Endothelial cell of umbilical vein (primary cell): Measurements from ENCODE around the gene CEP162. TPM values are rescaled to one million over a fixed set of nuclear protein-coding genes. Genes with fewer than 3 reads are reported as not detected.

Experiments
- BruUV-seq: library from RNA; stranded (reverse); fragments of 400-500 nt; replicated peaks from 2 replicates; lab custom pipeline; 2021; lab: Mats Ljungman, UMichigan
- CTCF ChIA-PET: fragments of 300-600, 350-600 bp; sonication (Branson Sonifier 250); formaldehyde crosslinking; loops from one replicate; lab custom pipeline; 2021; ENCODE audit warnings: antibody characterized with exemption, inconsistent platforms; lab: Charles Lee
- POLR2A ChIA-PET: fragments of 300-600, 350-600 bp; sonication (Branson Sonifier 250); formaldehyde crosslinking; loops from one replicate; lab custom pipeline; 2021; ENCODE audit warnings: antibody characterized with exemption, inconsistent platforms; lab: Charles Lee
- DNase-seq: peaks from one replicate; pipeline ENCODE4 v3.0.0-alpha.2; 2011; ENCODE audit warnings: low read depth, low spot score
- FAIRE-seq: peaks from 2 replicates; lab custom pipeline; 2011; peaks lifted over from hg19 to GRCh38; lab: Jason Lieb, UNC
- H2AFZ ChIP-seq: 2 replicates; pipeline ENCODE4 v1.6.0; 2012; ENCODE audit warnings: low read depth, low read length, control low read depth, inconsistent platforms
- H3K27ac ChIP-seq: 2 replicates; pipeline ENCODE4 v1.5.1; 2011; ENCODE audit warnings: low read depth, mild to moderate bottlenecking, control low read depth, low read length, moderate library complexity; ENCODE audit not compliant: insufficient read depth
- H3K27me3 ChIP-seq, 2 experiments: 2 replicates each; pipeline versions ENCODE4 v1.6.0 to v1.6.1; 2011; ENCODE audit warnings: low read length in 2 of 2, mixed read lengths in 1 of 2; ENCODE audit not compliant: control insufficient read depth in 2 of 2, insufficient read depth in 2 of 2
- H3K36me3 ChIP-seq, 2 experiments: 2 replicates in 1 of 2; 3 replicates in 1 of 2; pipeline ENCODE4 v1.5.1; 2011; ENCODE audit warnings: low read length in 2 of 2, mild to moderate bottlenecking in 1 of 2, moderate library complexity in 1 of 2; ENCODE audit not compliant: control insufficient read depth in 2 of 2, insufficient read depth in 2 of 2; ENCODE audit errors: extremely low read depth in 1 of 2
- H3K4me1 ChIP-seq: 3 replicates; pipeline ENCODE4 v1.5.1; 2011; ENCODE audit warnings: mild to moderate bottlenecking, low read length; ENCODE audit not compliant: control insufficient read depth, insufficient read depth; ENCODE audit errors: extremely low read depth
- H3K4me2 ChIP-seq: 2 replicates; pipeline ENCODE4 v1.6.1; 2011; ENCODE audit warnings: low read length, control low read depth, mixed read lengths; ENCODE audit not compliant: insufficient read depth
- H3K4me3 ChIP-seq, 3 experiments: fragments of 200-600 bp in 1 of 3; sonication (generic), shearing (Covaris generic) in 1 of 3; replicated peaks in 1 of 3; 2 replicates each; pipeline ENCODE4 v1.5.1; 2011 to 2016; ENCODE audit warnings: control low read depth in 3 of 3, low read length in 3 of 3, mild to moderate bottlenecking in 2 of 3, inconsistent platforms in 1 of 3, low read depth in 1 of 3, moderate library complexity in 1 of 3; ENCODE audit not compliant: insufficient read depth in 1 of 3
- H3K79me2 ChIP-seq: 2 replicates; pipeline ENCODE4 v1.6.0; 2012; ENCODE audit warnings: low read length, inconsistent platforms; ENCODE audit not compliant: control insufficient read depth, insufficient read depth
- H3K9ac ChIP-seq: replicated peaks from 2 replicates; pipeline ENCODE3; 2011; ENCODE audit warnings: low read length, control low read depth; ENCODE audit not compliant: insufficient read depth; ENCODE audit errors: extremely low read depth
- H3K9me1 ChIP-seq: replicated peaks from 3 replicates; pipeline ENCODE4 v1.6.0; 2011; ENCODE audit warnings: mild to moderate bottlenecking, low read length; ENCODE audit not compliant: control insufficient read depth, insufficient read depth; ENCODE audit errors: extremely low read depth
- H3K9me3 ChIP-seq: replicated peaks from 2 replicates; pipeline ENCODE4 v1.5.1; 2012; ENCODE audit warnings: low read length, inconsistent platforms; ENCODE audit not compliant: control insufficient read depth, insufficient read depth
- H4K20me1 ChIP-seq: replicated peaks from 2 replicates; pipeline ENCODE3; 2011; ENCODE audit warnings: mild to moderate bottlenecking, low read length; ENCODE audit not compliant: control insufficient read depth, insufficient read depth; ENCODE audit errors: extremely low read depth
- EZH2 ChIP-seq: IDR thresholded peaks from 2 replicates; pipeline ENCODE4 v1.6.1; 2012; ENCODE audit warnings: borderline replicate concordance, low read depth, mild to moderate bottlenecking, moderate library complexity, low read length, inconsistent platforms; ENCODE audit not compliant: severe bottlenecking
- GATA2 ChIP-seq: IDR thresholded peaks from 2 replicates; pipeline ENCODE4 v1.7.0; 2011; ENCODE audit warnings: low read depth, mild to moderate bottlenecking, moderate library complexity, mixed read lengths, low read length; ENCODE audit not compliant: insufficient read length, insufficient read depth
- POLR2A ChIP-seq: IDR thresholded peaks from 2 replicates; pipeline ENCODE4 v1.6.1; 2012; ENCODE audit warnings: low read depth, mild to moderate bottlenecking, control low read depth, low read length
- POLR2AphosphoS5 ChIP-seq: IDR thresholded peaks from 2 replicates; pipeline ENCODE4 v1.6.1; 2012; ENCODE audit warnings: low read depth, mild to moderate bottlenecking, control low read depth, low read length, moderate library complexity; ENCODE audit not compliant: insufficient read depth
- dilution Hi-C: fragments of 300-500 bp; cut with MboI; formaldehyde crosslinking; loops from one replicate; pipeline ENCODE4 v1.15.0; 2019; ENCODE audit warnings: low sequenced_read_pairs; ENCODE audit not compliant: extremely low pct_ligation_motif_present
- intact Hi-C: fragments of 100-400 bp; cut with micrococcal nuclease; formaldehyde crosslinking; loops from one replicate; pipeline ENCODE4 v1.10.0; 2022
- polyA plus RNA-seq, 4 experiments: library from polyadenylated mRNA; depleted of rRNA in 3 of 4; stranded (reverse) in 3 of 4; unstranded in 1 of 4; fragments of >200 nt; gene quantifications; 2 replicates each; pipeline versions ENCODE4 v1.2.1 to v1.2.3, GENCODE V29; 2011 to 2012; ENCODE audit warnings: missing spikeins in 1 of 4
- total RNA-seq: library from RNA; stranded (reverse); gene quantifications from 2 replicates; pipeline ENCODE4 v1.2.3, GENCODE V29; 2021
- TF ChIP-seq, protein P1 (sequence below), 2 donors: IDR thresholded peaks; 1 replicate in 1 of 2; 2 replicates in 1 of 2; pipeline ENCODE4 v1.5.1; 2011; ENCODE audit warnings: low read length in 2 of 2, mild to moderate bottlenecking in 2 of 2, moderate library complexity in 2 of 2, control low read depth in 1 of 2, inconsistent platforms in 1 of 2, low read depth in 1 of 2; ENCODE audit not compliant: insufficient read depth in 1 of 2; ENCODE audit errors: extremely low read depth in 1 of 2

CEP162 gene
- total and polyA plus RNA-seq, 2 donors (not counting 3 experiments of a cell fraction or from before 2014, with no cell fraction given) = 0.79 to 10.8 TPM

DNA sequence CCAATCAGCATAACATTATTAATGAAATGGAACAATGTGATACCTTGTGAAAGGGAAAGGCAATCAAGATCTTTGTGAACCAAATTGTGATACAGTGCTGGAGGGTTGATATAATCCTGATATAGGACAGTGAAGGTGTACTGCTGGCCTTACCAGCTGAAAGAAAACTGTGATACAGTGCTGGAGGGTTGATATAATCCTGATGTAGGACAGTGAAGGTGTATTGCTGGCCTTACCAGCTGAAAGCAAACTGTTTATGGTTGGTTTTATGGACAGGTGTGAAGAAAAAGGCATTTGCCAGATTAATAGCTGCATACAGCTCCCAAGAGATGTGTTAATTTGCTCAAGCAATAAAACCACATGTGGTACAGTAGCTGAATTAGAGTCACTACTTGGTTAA is 119.9 kb downstream of the CEP162 start:
- Histone ChIP-seq H3K4me1 (no peaks in the 10 kb centered on the region), H3K4me2 (no peak overlapping the region), H2AFZ (no peak overlapping the region), H3K36me3 (no peaks in the 10 kb centered on the region), H3K27ac (no peak overlapping the region), H3K4me3 (no peak overlapping the region), H3K79me2 (no peaks in the 10 kb centered on the region), H4K20me1 (no peaks in the 10 kb centered on the region), H3K9me1 (no peaks in the 10 kb centered on the region), H3K27me3 (no peaks in the 10 kb centered on the region), H3K9me3 (no peaks in the 10 kb centered on the region), H3K9ac (no peak overlapping the region)
- BruUV-seq = no TSS peak
- DNase-seq = no peak
- CTCF ChIA-PET = interaction anchor here (1.0 kb wide), 1 partner anchor 20 kb away, joined by 3 read pairs; no protein-coding TSS in a partner anchor
- no peak for FAIRE-seq
- POLR2A ChIA-PET = no interaction called here
- intact Hi-C loops (no loop called here), dilution Hi-C loops (no loop called here)
- TF ChIP-seq POLR2A = no peak
- TF ChIP-seq, protein P1, sequence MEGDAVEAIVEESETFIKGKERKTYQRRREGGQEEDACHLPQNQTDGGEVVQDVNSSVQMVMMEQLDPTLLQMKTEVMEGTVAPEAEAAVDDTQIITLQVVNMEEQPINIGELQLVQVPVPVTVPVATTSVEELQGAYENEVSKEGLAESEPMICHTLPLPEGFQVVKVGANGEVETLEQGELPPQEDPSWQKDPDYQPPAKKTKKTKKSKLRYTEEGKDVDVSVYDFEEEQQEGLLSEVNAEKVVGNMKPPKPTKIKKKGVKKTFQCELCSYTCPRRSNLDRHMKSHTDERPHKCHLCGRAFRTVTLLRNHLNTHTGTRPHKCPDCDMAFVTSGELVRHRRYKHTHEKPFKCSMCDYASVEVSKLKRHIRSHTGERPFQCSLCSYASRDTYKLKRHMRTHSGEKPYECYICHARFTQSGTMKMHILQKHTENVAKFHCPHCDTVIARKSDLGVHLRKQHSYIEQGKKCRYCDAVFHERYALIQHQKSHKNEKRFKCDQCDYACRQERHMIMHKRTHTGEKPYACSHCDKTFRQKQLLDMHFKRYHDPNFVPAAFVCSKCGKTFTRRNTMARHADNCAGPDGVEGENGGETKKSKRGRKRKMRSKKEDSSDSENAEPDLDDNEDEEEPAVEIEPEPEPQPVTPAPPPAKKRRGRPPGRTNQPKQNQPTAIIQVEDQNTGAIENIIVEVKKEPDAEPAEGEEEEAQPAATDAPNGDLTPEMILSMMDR (IDR thresholded peaks at IDR 0.05; ENCODE audit: extremely low read depth in 1 of 2, insufficient read depth in 1 of 2, low read depth in 1 of 2, low read length in 2 of 2) = no peak
- TF ChIP-seq EZH2 = no peak
- no peak for TF ChIP-seq GATA2
- no peak for TF ChIP-seq POLR2AphosphoS5
